A549 (cell line): Measurements from ENCODE around the gene TMEM52B.

Source experiments
- CEBPB ChIP-seq, 2 experiments: fragments of >200 bp in 1 of 2; sonication (Bioruptor Twin) in 1 of 2; formaldehyde crosslinking in 1 of 2; IDR thresholded peaks; 2 replicates each; pipeline ENCODE4 v1.6.1; 2012 to 2016
- CTCF ChIP-seq: fragments of >200 bp; sonication (Bioruptor Twin); formaldehyde crosslinking; IDR thresholded peaks from 3 replicates; pipeline ENCODE4 v1.5.1; 2016
- ELK1 ChIP-seq: fragments of 150-350 bp; IDR thresholded peaks from 2 replicates; pipeline ENCODE4 v1.6.1; 2014; ENCODE audit warnings: low read depth, mild to moderate bottlenecking, low read length
- EP300 ChIP-seq, 2 experiments: fragments of >200 bp; sonication (Bioruptor Twin); formaldehyde crosslinking; IDR thresholded peaks; 2 replicates in 1 of 2; 3 replicates in 1 of 2; pipeline ENCODE4 v1.6.1; 2016 to 2017
- KDM1A ChIP-seq: fragments of 200-600 bp; sonication (generic); IDR thresholded peaks from 2 replicates; pipeline ENCODE4 v1.6.1; 2016; ENCODE audit warnings: low read depth, mild to moderate bottlenecking
- KDM5A ChIP-seq: fragments of 200-600 bp; sonication (generic); IDR thresholded peaks from 2 replicates; pipeline ENCODE4 v1.6.1; 2016; ENCODE audit warnings: antibody characterized with exemption, mild to moderate bottlenecking
- MAFK ChIP-seq: fragments of 450-650 bp; IDR thresholded peaks from 2 replicates; pipeline ENCODE4 v1.6.1; 2014; ENCODE audit not compliant: partially characterized antibody
- MAX ChIP-seq: IDR thresholded peaks from 2 replicates; pipeline ENCODE4 v1.6.1; 2012
- MYC ChIP-seq: IDR thresholded peaks from 2 replicates; pipeline ENCODE4 v1.6.1; 2012; ENCODE audit warnings: mild to moderate bottlenecking, inconsistent platforms, low read length, improper control_type of control experiment, borderline replicate concordance
- POLR2A ChIP-seq: IDR thresholded peaks from 2 replicates; pipeline ENCODE4 v1.6.1; 2012; ENCODE audit warnings: mild to moderate bottlenecking, low read length
- POLR2AphosphoS2 ChIP-seq: conservative IDR thresholded peaks from 2 replicates; pipeline ENCODE4 v1.6.1; 2012; ENCODE audit warnings: low read length, improper control_type of control experiment, inconsistent platforms
- REST ChIP-seq: fragments of 200-600 bp; sonication (generic); IDR thresholded peaks from 2 replicates; pipeline ENCODE4 v1.6.1; 2016; ENCODE audit warnings: antibody characterized with exemption, mild to moderate bottlenecking, moderate library complexity
- TP53 ChIP-seq: fragments of 250-450 bp; sonication (Bioruptor Pico); IDR thresholded peaks from 2 replicates; pipeline ENCODE4 v1.5.0; 2021; ENCODE audit warnings: mild to moderate bottlenecking, moderate library complexity
- USF2 ChIP-seq: fragments of 450-650 bp; IDR thresholded peaks from 2 replicates; pipeline ENCODE4 v1.6.1; 2014; ENCODE audit warnings: antibody characterized with exemption

GRCh38 chr12:10214136-10214894 is 35.5 kb downstream of the TMEM52B start:
- no peak for TF ChIP-seq CTCF
- no peak for TF ChIP-seq MAX
- TF ChIP-seq EP300 (IDR thresholded peaks at IDR 0.05), result no peak
- no peak for TF ChIP-seq ELK1
- TF ChIP-seq USF2, result no peak
- no peak for TF ChIP-seq CEBPB (IDR thresholded peaks at IDR 0.05)
- no peak for TF ChIP-seq MYC
- TF ChIP-seq KDM1A, result no peak
- TF ChIP-seq REST, result no peak
- TF ChIP-seq POLR2AphosphoS2, result no peak
- TF ChIP-seq POLR2A, result no peak
- no peak for TF ChIP-seq MAFK
- no peak for TF ChIP-seq KDM5A
- TF ChIP-seq TP53, result no peak
